Left lung (tissue), 10 donors: ENCODE measurements around the gene DNMT3B. TPM values are rescaled to one million over a fixed set of nuclear protein-coding genes. Genes with fewer than 3 reads are reported as not detected.

Source experiments
- ATAC-seq: fragments of 200-7000 bp; cut with Tn5 transposase; one replicate; pipeline ENCODE4 v1.9.1; 2020; ENCODE audit warnings: moderate library complexity
- DNase-seq, 4 donors: peaks; one replicate each; pipeline ENCODE4 v3.0.0-alpha.2; 2013 to 2020
- H3K27ac ChIP-seq, 2 donors: fragments of 200-600 bp; sonication (generic) in 1 of 2; one replicate each; pipeline versions ENCODE4 v1.5.0 to v1.8.0; 2020 to 2021
- H3K27me3 ChIP-seq, 2 donors: fragments of 200-600 bp; sonication (generic) in 1 of 2; one replicate each; pipeline versions ENCODE4 v1.5.0 to v1.8.0; 2020 to 2021
- H3K36me3 ChIP-seq, 2 donors: fragments of 200-600 bp; sonication (generic) in 1 of 2; one replicate each; pipeline versions ENCODE4 v1.5.0 to v1.8.0; 2020 to 2021
- H3K4me1 ChIP-seq, 2 donors: fragments of 200-600 bp; one replicate each; pipeline ENCODE4 v1.8.0; 2021
- H3K4me3 ChIP-seq, 2 donors: fragments of 200-600 bp; sonication (generic) in 1 of 2; one replicate each; pipeline versions ENCODE4 v1.5.0 to v1.8.0; 2020 to 2021; ENCODE audit warnings: mild to moderate bottlenecking in 1 of 2
- H3K9me3 ChIP-seq, 2 donors: fragments of 200-600 bp; sonication (generic) in 1 of 2; one replicate each; pipeline versions ENCODE4 v1.5.0 to v1.8.0; 2020 to 2021
- CTCF ChIP-seq, 2 donors: fragments of 200-600 bp; sonication (generic) in 1 of 2; IDR thresholded peaks; one replicate each; pipeline versions ENCODE4 v1.5.0 to v1.8.0; 2021; ENCODE audit warnings: antibody characterized with exemption in 2 of 2
- intact Hi-C, 2 donors: fragments of 100-400 bp; cut with DNase I; formaldehyde crosslinking; loops; one replicate each; pipeline versions ENCODE4 v1.11.2 to v1.14.2; 2022
- polyA plus RNA-seq, 6 donors: library from polyadenylated mRNA; unstranded; fragments of 120-200 nt; gene quantifications; one replicate each; pipeline ENCODE4 v1.2.1, GENCODE V29; 2013; ENCODE audit not compliant: insufficient read length in 6 of 6
- total RNA-seq, 2 donors: library from RNA; stranded (reverse); fragmentation: NEBNext Ultra II Directional; extraction: Animal tissue kit (Norgen Biotek cat#: 25700); gene quantifications; one replicate each; pipeline ENCODE4 v1.2.1, GENCODE V29; 2021
- donor health status: DM: no; HTN: yes; CAD: no.
- donor health status: DM: no; HTN: no; CAD: no.

The DNMT3B gene
- total and polyA plus RNA-seq, 8 donors: 0.86 to 8.3 (median 6.4) TPM

GRCh38 chr20:32731882-32732266, 30.3 kb upstream of the DNMT3B start:
- DNase-seq (peak in 1 of 4 donors; percentile 77), ATAC-seq (peak; percentile 85)
- Histone ChIP-seq H3K4me3 (no peak overlapping the region), H3K36me3 (peaks cover 0 to 32% of the 10 kb centered on the region in 2 donors), H3K27me3 (no peaks in the 10 kb centered on the region), H3K4me1 (peaks cover 2 to 16% of the 10 kb centered on the region in 2 donors), H3K9me3 (no peaks in the 10 kb centered on the region), H3K27ac (peak overlapping the region in 1 of 2 donors; percentile 13)
- no peak for TF ChIP-seq CTCF (IDR thresholded peaks at IDR 0.05)
- intact Hi-C loops: no loop called here

GRCh38 chr20:32737371-32738223, 24.6 kb upstream of the DNMT3B start:
- H3K9me3 ChIP-seq: no peaks in the 10 kb centered on the region
- peak overlapping the region in 1 of 2 donors; percentile 67 for H3K27ac ChIP-seq
- peaks cover 0 to 11% of the 10 kb centered on the region in 2 donors for H3K36me3 ChIP-seq
- H3K4me3 ChIP-seq: no peak overlapping the region
- no peaks in the 10 kb centered on the region for H3K27me3 ChIP-seq
- ATAC-seq (peak; percentile 56), DNase-seq (peak in 1 of 4 donors; percentile 19)
- intact Hi-C loops: no loop called here
- TF ChIP-seq CTCF (IDR thresholded peaks at IDR 0.05): no peak
- H3K4me1 ChIP-seq: peaks cover 0 to 22% of the 10 kb centered on the region in 2 donors

GRCh38 chr20:32741151-32741550, 21.0 kb upstream of the DNMT3B start:
- no peak overlapping the region for H3K27ac ChIP-seq
- peaks cover 3 to 36% of the 10 kb centered on the region in 2 donors for H3K4me1 ChIP-seq
- intact Hi-C loops: no loop called here
- no peak for ATAC-seq
- no peaks in the 10 kb centered on the region for H3K27me3 ChIP-seq
- peaks cover 0 to 10% of the 10 kb centered on the region in 2 donors for H3K36me3 ChIP-seq
- DNase-seq: no peak
- TF ChIP-seq CTCF (IDR thresholded peaks at IDR 0.05): no peak
- H3K9me3 ChIP-seq: no peaks in the 10 kb centered on the region
- no peak overlapping the region for H3K4me3 ChIP-seq

GRCh38 chr20:32742322-32743236, 19.6 kb upstream of the DNMT3B start:
- Histone ChIP-seq H3K4me3 (peak overlapping the region; percentile 69 to 76), H3K27ac (peak overlapping the region; percentile 70 to 81), H3K4me1 (peaks cover 3 to 36% of the 10 kb centered on the region in 2 donors), H3K36me3 (no peaks in the 10 kb centered on the region), H3K27me3 (no peaks in the 10 kb centered on the region), H3K9me3 (no peaks in the 10 kb centered on the region)
- DNase-seq (no peak), ATAC-seq (peak; percentile 16)
- no peak for TF ChIP-seq CTCF (IDR thresholded peaks at IDR 0.05)
- intact Hi-C loops: no loop called here
